Hepatocyte (in vitro differentiated cells): ENCODE measurements around the gene TTC17.

Experiments
- CTCF ChIP-seq: fragments of 200-600 bp; sonication (generic); IDR thresholded peaks from 2 replicates; pipeline ENCODE4 v1.5.1; 2016; ENCODE audit warnings: antibody characterized with exemption, mild to moderate bottlenecking; ENCODE audit not compliant: poor library complexity
- EZH2 ChIP-seq: fragments of 200-600 bp; sonication (generic); IDR thresholded peaks from 2 replicates; pipeline ENCODE4 v1.6.1; 2016; ENCODE audit warnings: antibody characterized with exemption, mild to moderate bottlenecking, borderline replicate concordance

- TF ChIP-seq CTCF, result no peak
- TF ChIP-seq EZH2, result no peak
Observed at GRCh38 chr11:43384393-43384792, 25.7 kb downstream of the TTC17 start.
